ENCODE results near the gene UPF2. TPM values are rescaled to one million over a fixed set of nuclear protein-coding genes. Genes with fewer than 3 reads are reported as not detected.

Gene UPF2
- total and polyA plus RNA-seq, 2 of the 13 experiments (the other 11 are each of a cell fraction or from before 2014, with no cell fraction given) = 6.2 to 14.5 TPM

DNA sequence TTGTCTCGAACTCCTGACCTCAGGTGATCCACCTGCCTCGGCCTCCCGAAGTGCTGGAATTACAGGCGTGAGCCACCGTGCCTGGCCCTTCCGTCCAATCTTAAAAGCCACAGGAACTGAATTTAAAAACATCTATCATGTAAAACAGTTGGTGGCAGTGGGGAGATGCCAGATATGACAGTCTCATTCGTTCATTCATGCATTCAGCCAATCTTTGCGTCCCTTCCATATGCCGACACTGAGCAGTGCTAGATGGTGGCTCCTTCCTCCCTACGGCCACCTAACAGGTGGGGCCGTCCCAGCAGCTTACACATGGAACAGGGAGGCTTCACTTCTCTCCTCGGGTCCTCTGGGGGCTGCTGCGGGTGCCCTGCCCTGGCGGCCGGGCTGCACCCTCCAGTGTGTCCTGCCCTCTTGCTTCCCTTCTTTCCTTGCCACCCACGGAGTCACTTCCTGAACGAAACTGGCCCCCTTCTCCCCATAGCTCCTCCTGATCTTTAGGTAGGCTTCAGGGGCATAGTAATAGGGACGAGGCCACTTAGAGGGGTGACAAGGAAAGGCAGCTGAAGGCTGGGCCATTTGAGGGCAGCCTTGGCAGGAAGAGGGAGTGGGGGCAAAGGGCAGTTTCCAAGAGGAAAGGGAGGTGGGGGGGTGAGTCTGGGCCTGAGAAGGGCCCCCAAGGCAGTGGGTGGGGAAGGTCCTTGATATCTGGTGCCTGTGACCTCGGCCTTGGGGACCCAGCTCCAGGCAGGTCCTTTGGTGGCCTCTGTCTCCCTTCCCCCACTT lies 165.6 kb downstream of the UPF2 start (continued):
- peak; percentile 49; the same call in 1 of the 2 replicates for TF ChIP-seq ZNF687 (CRISPR knock-in tag; IDR thresholded peaks at IDR 0.05)
- no peak for TF ChIP-seq ZNF607 (CRISPR knock-in tag; IDR thresholded peaks at IDR 0.05; ENCODE audit: borderline replicate concordance)
- TF ChIP-seq, protein P1, sequence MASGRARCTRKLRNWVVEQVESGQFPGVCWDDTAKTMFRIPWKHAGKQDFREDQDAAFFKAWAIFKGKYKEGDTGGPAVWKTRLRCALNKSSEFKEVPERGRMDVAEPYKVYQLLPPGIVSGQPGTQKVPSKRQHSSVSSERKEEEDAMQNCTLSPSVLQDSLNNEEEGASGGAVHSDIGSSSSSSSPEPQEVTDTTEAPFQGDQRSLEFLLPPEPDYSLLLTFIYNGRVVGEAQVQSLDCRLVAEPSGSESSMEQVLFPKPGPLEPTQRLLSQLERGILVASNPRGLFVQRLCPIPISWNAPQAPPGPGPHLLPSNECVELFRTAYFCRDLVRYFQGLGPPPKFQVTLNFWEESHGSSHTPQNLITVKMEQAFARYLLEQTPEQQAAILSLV (CRISPR knock-in tag; IDR thresholded peaks at IDR 0.05; ENCODE audit: borderline replicate concordance) = 0 out of 2 replicates have a peak, but pooled peaks have one; percentile 51
- no peak for TF ChIP-seq HNRNPK (IDR thresholded peaks at IDR 0.05; ENCODE audit: low read depth, low read length, poor library complexity, severe bottlenecking)
- TF ChIP-seq PAXIP1 (CRISPR knock-in tag; conservative IDR thresholded peaks at IDR 0.05) = 0 out of 2 replicates have a peak, but pooled peaks have one; percentile 14
- TF ChIP-seq, protein P2, sequence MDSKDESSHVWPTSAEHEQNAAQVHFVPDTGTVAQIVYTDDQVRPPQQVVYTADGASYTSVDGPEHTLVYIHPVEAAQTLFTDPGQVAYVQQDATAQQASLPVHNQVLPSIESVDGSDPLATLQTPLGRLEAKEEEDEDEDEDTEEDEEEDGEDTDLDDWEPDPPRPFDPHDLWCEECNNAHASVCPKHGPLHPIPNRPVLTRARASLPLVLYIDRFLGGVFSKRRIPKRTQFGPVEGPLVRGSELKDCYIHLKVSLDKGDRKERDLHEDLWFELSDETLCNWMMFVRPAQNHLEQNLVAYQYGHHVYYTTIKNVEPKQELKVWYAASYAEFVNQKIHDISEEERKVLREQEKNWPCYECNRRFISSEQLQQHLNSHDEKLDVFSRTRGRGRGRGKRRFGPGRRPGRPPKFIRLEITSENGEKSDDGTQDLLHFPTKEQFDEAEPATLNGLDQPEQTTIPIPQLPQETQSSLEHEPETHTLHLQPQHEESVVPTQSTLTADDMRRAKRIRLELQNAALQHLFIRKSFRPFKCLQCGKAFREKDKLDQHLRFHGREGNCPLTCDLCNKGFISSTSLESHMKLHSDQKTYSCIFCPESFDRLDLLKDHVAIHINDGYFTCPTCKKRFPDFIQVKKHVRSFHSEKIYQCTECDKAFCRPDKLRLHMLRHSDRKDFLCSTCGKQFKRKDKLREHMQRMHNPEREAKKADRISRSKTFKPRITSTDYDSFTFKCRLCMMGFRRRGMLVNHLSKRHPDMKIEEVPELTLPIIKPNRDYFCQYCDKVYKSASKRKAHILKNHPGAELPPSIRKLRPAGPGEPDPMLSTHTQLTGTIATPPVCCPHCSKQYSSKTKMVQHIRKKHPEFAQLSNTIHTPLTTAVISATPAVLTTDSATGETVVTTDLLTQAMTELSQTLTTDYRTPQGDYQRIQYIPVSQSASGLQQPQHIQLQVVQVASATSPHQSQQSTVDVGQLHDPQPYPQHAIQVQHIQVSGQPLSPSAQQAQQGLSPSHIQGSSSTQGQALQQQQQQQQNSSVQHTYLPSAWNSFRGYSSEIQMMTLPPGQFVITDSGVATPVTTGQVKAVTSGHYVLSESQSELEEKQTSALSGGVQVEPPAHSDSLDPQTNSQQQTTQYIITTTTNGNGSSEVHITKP (CRISPR knock-in tag; IDR thresholded peaks at IDR 0.05; ENCODE audit: low read depth) = no peak
- 0 out of 2 replicates have a peak, but pooled peaks have one; percentile 11 for TF ChIP-seq HNF4A (CRISPR knock-in tag; IDR thresholded peaks at IDR 0.05)
